A549 (cell line): ENCODE results near the gene HOXB7. TPM values are rescaled to one million over a fixed set of nuclear protein-coding genes. Genes with fewer than 3 reads are reported as not detected.

ENCODE experiments used
- ATAC-seq, 2 experiments: fragments of 200-7000 bp in 1 of 2; fragments of >200 bp in 1 of 2; cut with Nextera tagmentation in 1 of 2; cut with Tn5 transposase in 1 of 2; 3 replicates each; pipeline versions ENCODE4 v1.8.0 to v1.9.1; 2018 to 2020; ENCODE audit warnings: mild to moderate bottlenecking in 1 of 2, moderate library complexity in 1 of 2
- CTCF ChIA-PET: fragments of 300-600 bp; sonication (Branson Sonifier 250); formaldehyde crosslinking; extraction: SDS; loops from one replicate; lab custom pipeline; 2021; ENCODE audit warnings: antibody characterized with exemption, inconsistent platforms; lab: Yijun Ruan, JAX
- POLR2A ChIA-PET: fragments of 350-600 bp; formaldehyde crosslinking; extraction: SDS; loops from one replicate; lab custom pipeline; 2021; ENCODE audit warnings: antibody characterized with exemption, inconsistent platforms; lab: Yijun Ruan, JAX
- DNase-seq, 2 experiments: peaks; one replicate each; pipeline versions ENCODE4 v3.0.0 to v3.0.0-alpha.2; 2011 to 2016; ENCODE audit warnings: low read depth in 1 of 2, low spot score in 1 of 2
- FAIRE-seq: peaks from 2 replicates; lab custom pipeline; 2011; peaks lifted over from hg19 to GRCh38; lab: Jason Lieb, UNC
- H3K27ac ChIP-seq, 2 experiments: fragments of >200 bp; sonication (Bioruptor Twin); formaldehyde crosslinking; 3 replicates each; pipeline ENCODE4 v1.5.1; 2016 to 2017
- H3K4me1 ChIP-seq: fragments of >200 bp; sonication (Bioruptor Twin); formaldehyde crosslinking; 3 replicates; pipeline ENCODE4 v1.6.1; 2016
- H3K4me2 ChIP-seq: fragments of >200 bp; sonication (Bioruptor Twin); formaldehyde crosslinking; 3 replicates; pipeline ENCODE4 v1.6.1; 2016
- H3K4me3 ChIP-seq: fragments of >200 bp; sonication (Bioruptor Twin); formaldehyde crosslinking; 3 replicates; pipeline ENCODE4 v1.5.1; 2016
- H3K9me3 ChIP-seq: fragments of >200 bp; sonication (Bioruptor Twin); formaldehyde crosslinking; 3 replicates; pipeline ENCODE4 v1.6.1; 2016
- ATOH8 ChIP-seq: fragments of 250-450 bp; sonication (Bioruptor Pico); IDR thresholded peaks from 2 replicates; pipeline ENCODE4 v1.5.0; 2020; ENCODE audit warnings: low read depth, mild to moderate bottlenecking, moderate library complexity
- BCL3 ChIP-seq: fragments of >200 bp; sonication (Bioruptor Twin); formaldehyde crosslinking; IDR thresholded peaks from 3 replicates; pipeline ENCODE4 v1.6.1; 2016
- BHLHE40 ChIP-seq: IDR thresholded peaks from 2 replicates; pipeline ENCODE4 v1.6.1; 2012; ENCODE audit warnings: low read depth, low read length, inconsistent platforms
- CHD2 ChIP-seq: fragments of 150-350 bp; IDR thresholded peaks from 2 replicates; pipeline ENCODE4 v1.6.1; 2014; ENCODE audit warnings: low read length; ENCODE audit not compliant: partially characterized antibody
- ELK1 ChIP-seq: fragments of 150-350 bp; IDR thresholded peaks from 2 replicates; pipeline ENCODE4 v1.6.1; 2014; ENCODE audit warnings: low read depth, mild to moderate bottlenecking, low read length
- FOSL2 ChIP-seq, 2 experiments: fragments of 450-650 bp in 1 of 2; fragments of >200 bp in 1 of 2; sonication (Bioruptor Twin) in 1 of 2; formaldehyde crosslinking; IDR thresholded peaks; 2 replicates each; pipeline versions ENCODE4 v1.5.0 to v1.6.1; 2016 to 2020; ENCODE audit warnings: mild to moderate bottlenecking in 1 of 2, moderate library complexity in 1 of 2
- GATA3 ChIP-seq: IDR thresholded peaks from 2 replicates; pipeline ENCODE4 v1.6.1; 2012; ENCODE audit warnings: borderline replicate concordance
- HMGXB4 ChIP-seq: fragments of 250-450 bp; sonication (Bioruptor Pico); IDR thresholded peaks from 2 replicates; pipeline ENCODE4 v1.5.0; 2021; ENCODE audit warnings: mild to moderate bottlenecking, moderate library complexity, borderline replicate concordance
- HOXA7 ChIP-seq: fragments of 250-450 bp; sonication (Bioruptor Pico); IDR thresholded peaks from 2 replicates; pipeline ENCODE4 v1.5.0; 2020; ENCODE audit warnings: mild to moderate bottlenecking, moderate library complexity
- HOXB13 ChIP-seq: fragments of 250-450 bp; sonication (Bioruptor Pico); IDR thresholded peaks from 2 replicates; pipeline ENCODE4 v1.5.0; 2020; ENCODE audit warnings: low read depth, mild to moderate bottlenecking, moderate library complexity
- MYC ChIP-seq: IDR thresholded peaks from 2 replicates; pipeline ENCODE4 v1.6.1; 2012; ENCODE audit warnings: mild to moderate bottlenecking, inconsistent platforms, low read length, improper control_type of control experiment, borderline replicate concordance
- PBX3 ChIP-seq: IDR thresholded peaks from 2 replicates; pipeline ENCODE4 v1.6.1; 2012
- RARB ChIP-seq: fragments of 250-450 bp; sonication (Bioruptor Pico); IDR thresholded peaks from 2 replicates; pipeline ENCODE4 v1.8.0; 2021; ENCODE audit warnings: mild to moderate bottlenecking, moderate library complexity
- RFX5 ChIP-seq: fragments of 450-650 bp; IDR thresholded peaks from 2 replicates; pipeline ENCODE4 v1.7.1; 2014; ENCODE audit warnings: antibody characterized with exemption, mild to moderate bottlenecking, moderate library complexity
- USF2 ChIP-seq: fragments of 450-650 bp; IDR thresholded peaks from 2 replicates; pipeline ENCODE4 v1.6.1; 2014; ENCODE audit warnings: antibody characterized with exemption
- WGBS: methylation state at CpG from one replicate; pipeline ENCODE4 v1.1.6; 2017; ENCODE audit errors: missing lambda C conversion rate; 5-methylcytosine and 5-hydroxymethylcytosine counted together
- polyA plus RNA-seq, 4 experiments: library from polyadenylated mRNA; depleted of rRNA in 3 of 4; stranded (reverse); fragments of >200 nt; fragmentation: RNase III in 1 of 4; extraction: RNeasy Plus Mini Kit Qiagen cat#74134 plus additional on column Dnase treatment in 1 of 4; gene quantifications; 2 replicates in 3 of 4; 3 replicates in 1 of 4; pipeline ENCODE4 v1.2.3, GENCODE V29; 2011 to 2017

HOXB7 gene
- polyA plus RNA-seq, 2 of the 4 experiments (the other 2 are of a cell fraction): 22.3 to 32.3 TPM

GRCh38 chr17:48598736-48599135 is 12.1 kb downstream of the HOXB7 start:
- Histone ChIP-seq H3K4me2 (no peak overlapping the region), H3K27ac (0 out of 6 replicates have a peak overlapping the region, but pooled peaks of 1 of the 2 experiments have one; percentile 5)

More at GRCh38 chr17:48598736-48599135, 12.1 kb downstream of the HOXB7 start:
- no peak for TF ChIP-seq ATOH8 (CRISPR knock-in tag)
- no peak for TF ChIP-seq MYC
- no peak for TF ChIP-seq BCL3
- no peak for TF ChIP-seq FOSL2 (IDR thresholded peaks at IDR 0.05)
- TF ChIP-seq FOSL2 (CRISPR knock-in tag; IDR thresholded peaks at IDR 0.05): no peak
- TF ChIP-seq USF2: no peak
- no peak for TF ChIP-seq RARB (CRISPR knock-in tag)
- TF ChIP-seq RFX5: no peak
- TF ChIP-seq ELK1: no peak
- TF ChIP-seq HMGXB4: no peak
- TF ChIP-seq HOXB13 (CRISPR knock-in tag): no peak
- no peak for TF ChIP-seq CHD2
- no peak for TF ChIP-seq GATA3
- no peak for TF ChIP-seq BHLHE40
- no peak for TF ChIP-seq HOXA7 (CRISPR knock-in tag)
- TF ChIP-seq PBX3: no peak
- 92% methylated on average over 7 of the region's 7 CpGs for WGBS
- no peaks in the 10 kb centered on the region for H3K9me3 ChIP-seq
- H3K4me3 ChIP-seq: no peak overlapping the region
- ATAC-seq (no peak), FAIRE-seq (no peak), DNase-seq (no peak)
- H3K4me1 ChIP-seq: peaks cover 30% of the 10 kb centered on the region
- ChIA-PET POLR2A (no interaction called here), CTCF (interaction anchor here (0.5 to 3.0 kb wide), 6 partner anchors 106 to 575 kb away, joined by 3 to 10 read pairs (median 4); no protein-coding TSS in a partner anchor)
